ENCODE results near the gene PARP4.
"Not testable (repeated sequence)": the region's sequence is repeated elsewhere in the genome, so short reads cannot be mapped to it uniquely, and the experiment has no call there.

Gene PARP4

DNA sequence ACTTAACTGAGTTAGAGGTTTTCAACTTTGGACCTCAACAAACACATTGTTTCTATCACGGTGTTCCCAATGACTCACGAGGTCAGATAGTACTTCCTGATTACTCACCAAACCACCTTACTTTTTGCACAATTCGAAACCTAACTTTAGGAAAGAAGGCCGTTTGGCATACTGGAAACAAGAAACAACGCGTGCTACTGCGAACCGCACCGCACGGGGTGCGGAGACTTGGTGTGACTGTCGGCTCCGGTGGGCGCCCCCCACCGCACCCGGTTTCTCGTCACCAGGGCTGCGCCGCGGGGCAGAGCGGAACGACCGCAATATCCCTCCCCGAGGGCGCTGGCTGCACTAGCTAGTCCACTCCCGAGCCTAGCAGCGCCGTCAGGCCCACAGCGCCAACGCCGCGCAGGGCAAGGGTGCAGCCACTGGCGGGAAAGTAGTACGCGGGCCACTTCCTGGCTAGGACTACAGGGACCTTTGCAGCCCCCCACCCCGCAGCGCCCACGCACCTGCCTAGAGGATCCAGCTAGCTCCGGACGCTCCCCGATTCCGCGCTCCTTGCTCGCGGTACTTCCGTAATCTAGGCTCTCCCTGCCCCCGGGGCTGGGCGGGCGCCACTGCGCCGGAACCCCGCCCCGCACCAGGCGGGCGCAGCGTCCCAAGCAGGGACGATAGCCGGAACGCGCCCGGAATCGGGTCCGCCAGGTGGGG is at the start of gene PARP4:
TSS of gene PARP4 (minus strand) at position 582 of the 711 bp plus-strand sequence. CDS start 9,002 bp downstream, outside the sequence.
- peak; percentile 20 to 51 (median 40) for DNase-seq

DNA sequence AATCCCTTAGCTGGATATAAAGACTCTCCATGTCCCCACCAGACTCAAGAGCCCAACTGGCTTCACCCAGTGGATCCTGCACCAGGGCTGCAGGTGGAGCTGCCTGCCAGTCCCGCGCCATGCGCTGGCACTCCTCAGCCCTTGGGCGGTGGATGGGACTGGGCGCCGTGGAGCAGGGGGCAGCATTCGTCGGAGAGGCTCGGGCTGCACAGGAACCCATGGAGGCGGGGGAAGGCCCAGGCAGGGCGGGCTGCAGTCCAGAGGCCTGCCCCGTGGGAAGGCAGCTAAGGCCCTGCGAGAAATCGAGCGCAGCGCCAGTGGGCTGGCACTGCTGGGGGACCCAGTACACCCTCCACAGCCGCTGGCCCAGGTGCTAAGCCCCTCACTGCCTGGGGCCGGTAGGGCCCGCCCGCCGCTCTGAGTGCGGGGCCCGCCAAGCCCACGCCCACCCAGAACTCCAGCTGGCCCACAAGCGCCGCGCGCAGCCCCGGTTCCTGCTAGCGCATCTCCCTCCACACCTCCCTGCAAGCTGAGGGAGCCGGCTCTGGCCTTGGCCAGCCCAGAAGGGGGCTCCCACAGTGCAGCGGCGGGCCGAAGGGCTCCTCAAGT is 48.1 kb upstream of the PARP4 start:
- not testable (repeated sequence) for DNase-seq

DNA sequence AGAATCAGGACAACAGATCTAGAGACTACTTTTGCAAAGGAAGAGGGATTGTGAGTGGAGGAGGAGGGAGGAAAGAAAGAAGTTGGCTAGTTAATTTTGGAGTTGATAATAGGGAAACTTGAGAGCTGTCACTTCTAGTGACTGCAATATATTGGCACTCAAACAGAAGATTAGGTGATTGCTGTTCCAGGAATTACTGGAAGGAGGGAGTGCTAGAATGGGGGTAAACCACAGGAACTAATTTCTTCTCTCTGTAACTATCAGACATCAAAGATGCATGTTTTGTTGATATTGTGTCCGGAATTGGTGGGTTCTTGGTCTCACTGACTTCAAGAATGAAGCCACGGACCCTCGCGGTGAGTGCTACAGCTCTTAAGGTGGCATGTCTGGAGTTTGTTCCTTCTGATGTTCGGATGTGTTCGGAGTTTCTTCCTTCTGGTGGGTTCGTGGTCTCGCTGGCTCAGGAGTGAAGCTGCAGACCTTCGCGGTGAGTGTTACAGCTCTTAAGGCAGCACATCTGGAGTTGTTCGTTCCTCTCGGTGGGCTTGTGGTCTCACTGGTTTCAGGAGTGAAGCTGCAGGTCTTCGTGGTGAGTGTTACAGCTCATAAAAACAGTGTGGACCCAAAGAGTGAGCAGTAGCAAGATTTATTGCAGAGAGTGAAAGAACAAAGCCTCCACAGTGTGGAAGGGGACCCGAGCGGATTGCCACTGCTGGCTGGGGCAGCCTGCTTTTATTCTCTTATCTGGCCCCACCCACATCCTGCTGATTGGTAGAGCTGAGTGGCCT is 47.0 kb upstream of the PARP4 start:
- DNase-seq = not testable (repeated sequence)

DNA sequence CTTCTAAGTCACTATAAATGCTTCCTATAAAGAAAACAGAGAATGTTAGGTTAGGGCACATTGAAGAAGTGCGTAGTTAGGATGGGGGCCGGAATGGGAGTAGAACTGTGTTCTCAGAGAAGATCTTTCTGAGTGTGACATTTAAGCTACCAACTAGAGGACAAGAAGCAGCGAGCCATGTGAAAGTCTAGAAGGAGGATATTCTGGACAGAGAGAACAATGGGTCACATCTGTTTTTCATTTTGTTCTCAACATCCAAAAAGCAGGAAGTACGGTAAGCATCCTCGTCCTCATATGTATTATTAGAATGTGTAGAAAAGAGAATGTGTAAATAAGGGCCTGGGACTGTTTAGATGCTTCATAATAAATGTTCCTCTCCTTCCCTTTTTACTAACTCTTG is 44.5 kb upstream of the PARP4 start:
- no peak for DNase-seq

DNA sequence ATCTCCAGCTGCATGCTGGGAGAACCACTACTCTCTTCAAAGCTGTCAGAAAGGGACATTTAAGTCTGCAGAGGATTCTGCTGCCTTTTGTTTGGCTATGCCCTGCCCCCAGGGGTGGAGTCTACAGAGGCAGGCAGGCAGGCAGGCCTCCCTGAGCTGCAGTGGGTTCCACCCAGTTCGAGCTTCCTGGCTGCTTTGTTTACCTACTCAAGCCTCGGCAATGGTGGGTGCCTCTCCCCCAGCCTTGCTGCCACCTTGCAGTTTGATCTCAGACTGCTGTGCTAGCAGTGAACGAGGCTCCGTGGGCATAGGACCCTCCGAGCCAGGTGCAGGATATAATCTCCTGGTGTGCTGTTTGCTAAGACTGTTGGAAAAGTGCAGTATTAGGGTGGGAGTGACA is 41.3 kb upstream of the PARP4 start:
- DNase-seq = not testable (repeated sequence)

DNA sequence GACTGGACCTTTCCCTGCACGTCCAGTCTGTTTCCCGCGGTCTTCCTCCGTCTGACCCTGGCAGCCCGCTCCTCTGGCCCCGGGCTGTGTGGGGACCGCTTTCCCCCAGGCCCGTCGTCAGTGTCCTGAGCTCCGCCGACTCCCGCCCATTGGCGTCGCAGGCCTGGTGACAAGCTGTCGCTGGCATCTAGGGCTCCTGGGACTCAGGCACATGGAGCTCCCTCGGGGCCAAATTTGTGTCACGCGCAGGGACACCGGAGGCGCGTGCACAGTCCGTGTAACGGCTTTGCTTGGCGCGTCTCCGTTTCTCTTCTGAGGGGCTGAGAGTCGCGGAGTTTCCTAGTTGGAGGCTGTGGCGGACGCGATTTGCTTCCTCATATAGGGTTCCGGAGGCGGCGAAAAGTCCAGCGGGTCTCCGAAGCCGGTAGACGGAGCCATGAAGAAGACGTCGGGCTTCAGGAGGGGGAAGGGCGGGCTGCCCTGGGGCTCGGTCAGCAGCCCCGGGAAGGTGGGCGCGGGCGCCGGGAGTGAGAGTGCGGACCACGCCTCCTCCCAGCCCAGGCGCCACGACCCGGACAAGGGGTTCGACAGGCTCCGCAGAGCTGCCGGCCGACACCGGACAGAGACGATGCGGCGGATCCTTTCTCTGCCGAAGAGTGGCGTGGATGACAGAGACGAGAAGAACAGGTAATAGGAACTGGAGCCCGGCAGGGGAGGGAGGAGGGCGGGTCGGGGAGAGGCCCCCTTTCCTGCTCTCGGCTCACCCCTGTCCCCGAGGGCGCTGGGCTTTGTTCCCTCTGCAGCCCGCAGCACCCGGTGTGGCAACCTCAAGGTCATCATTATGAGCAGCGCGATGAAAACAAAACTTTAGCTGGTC is 29.1 kb upstream of the PARP4 start:
- not testable (repeated sequence) for DNase-seq

DNA sequence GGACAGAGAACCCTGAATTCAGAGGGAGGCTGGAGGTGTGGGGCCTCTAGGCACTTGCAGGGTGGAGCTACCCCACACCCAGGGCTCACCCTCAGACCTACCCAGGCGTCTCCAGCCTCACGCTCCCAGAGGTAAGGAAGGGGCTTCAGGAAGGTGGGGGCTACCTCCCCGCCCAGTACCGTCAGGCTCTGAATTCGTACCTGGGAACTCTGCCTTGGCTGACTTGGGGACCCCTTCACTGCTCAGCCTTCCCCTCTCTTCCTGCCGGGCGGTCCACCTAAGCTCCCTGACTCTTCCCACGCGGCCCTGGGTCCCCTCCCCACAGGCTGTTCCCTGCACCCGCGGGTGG is 28.5 kb upstream of the PARP4 start:
- DNase-seq = no peak

DNA sequence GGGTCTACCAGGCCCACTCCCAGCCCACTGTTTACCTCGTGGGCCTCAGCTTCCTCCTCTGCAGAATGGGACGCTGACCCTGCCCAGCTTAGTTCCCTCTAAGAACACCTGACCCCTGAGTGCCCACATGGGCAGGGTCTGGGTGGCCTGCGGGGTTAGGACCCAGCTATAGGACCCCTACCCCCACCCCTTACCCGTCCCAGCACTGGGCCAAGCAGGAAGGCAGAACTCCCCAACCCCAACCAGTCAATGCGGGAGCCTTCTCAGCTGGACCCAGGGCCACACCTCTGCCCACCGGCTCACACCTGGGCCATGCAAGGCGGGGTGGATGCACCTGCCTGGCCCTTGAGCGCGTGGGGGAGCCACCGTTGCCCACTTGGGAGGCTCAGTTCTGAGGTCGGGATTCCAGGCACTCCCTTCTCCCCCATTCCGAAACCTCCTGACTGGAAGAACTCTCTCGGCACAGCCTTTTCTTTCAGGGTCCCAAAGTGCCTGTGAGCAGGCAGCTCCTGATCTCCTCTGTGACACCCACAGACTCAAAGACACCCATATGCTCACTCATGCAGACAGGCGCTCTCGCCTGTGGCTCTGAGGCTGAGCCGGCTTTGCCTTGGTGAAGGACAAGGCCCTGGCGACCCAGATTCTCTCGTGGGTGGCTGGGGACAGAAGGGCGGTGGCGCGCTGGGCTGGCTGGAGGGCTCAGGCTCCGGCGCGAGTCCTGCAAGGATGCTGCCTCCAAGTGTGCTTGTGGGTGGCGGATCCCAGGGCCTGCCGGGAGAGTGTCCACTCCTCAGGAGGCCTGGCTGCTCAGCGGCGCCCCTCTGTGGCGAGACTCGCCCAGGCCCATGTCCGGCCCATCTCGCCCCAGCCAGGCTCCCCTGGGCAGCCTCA is 27.9 kb upstream of the PARP4 start:
- DNase-seq = no peak

DNA sequence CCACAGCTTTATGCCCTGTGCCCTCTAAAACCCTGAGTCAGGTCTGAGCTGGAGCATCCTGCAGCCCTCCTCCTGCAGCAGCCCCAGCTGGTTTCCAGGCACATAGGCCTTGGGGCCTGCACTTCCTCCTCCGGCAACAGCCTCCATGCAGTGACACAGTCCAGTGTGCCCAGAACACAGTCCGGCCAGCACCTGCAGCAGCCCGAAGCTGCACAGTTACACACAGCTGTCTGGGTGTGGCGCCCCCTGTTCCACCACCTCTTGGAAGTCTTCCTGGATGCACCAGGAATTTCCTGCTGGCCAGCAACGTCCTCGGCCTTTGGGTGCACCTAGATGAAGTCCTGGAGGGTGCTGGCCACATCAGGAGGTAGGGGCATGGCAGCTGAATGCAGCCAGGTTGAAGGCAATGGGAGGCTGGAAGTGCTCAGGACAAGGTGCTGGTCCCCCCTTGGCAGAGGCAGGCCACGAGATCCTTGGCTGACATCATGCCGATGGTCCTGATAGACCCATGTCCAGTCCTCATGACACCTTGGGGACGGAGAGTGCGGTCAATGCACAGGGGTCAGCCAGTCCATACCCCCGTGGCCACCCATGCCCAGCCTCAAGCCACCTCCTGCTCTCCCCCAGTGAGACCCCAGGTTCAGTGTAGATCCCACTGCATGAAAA is 27.1 kb upstream of the PARP4 start:
- DNase-seq = no peak

DNA sequence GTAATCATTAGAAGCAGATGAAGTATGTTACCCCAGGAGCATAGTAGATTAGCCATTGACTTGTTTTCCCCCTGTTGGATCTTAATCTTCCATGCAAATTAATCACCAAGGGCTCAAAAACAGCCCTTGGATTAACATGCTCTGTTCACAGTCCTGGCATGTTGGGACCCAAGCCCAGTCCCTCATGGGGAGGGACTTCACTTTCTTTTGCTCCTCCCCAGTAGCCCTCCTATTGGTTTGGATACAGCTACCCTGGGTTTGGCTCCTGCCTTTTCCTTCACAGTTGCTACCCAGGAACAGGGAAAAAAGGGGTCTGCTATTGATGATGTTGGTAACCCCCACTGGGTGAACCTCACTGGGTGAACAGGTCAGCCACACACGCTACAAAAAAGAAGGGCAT is 16.9 kb upstream of the PARP4 start:
- no peak for DNase-seq

DNA sequence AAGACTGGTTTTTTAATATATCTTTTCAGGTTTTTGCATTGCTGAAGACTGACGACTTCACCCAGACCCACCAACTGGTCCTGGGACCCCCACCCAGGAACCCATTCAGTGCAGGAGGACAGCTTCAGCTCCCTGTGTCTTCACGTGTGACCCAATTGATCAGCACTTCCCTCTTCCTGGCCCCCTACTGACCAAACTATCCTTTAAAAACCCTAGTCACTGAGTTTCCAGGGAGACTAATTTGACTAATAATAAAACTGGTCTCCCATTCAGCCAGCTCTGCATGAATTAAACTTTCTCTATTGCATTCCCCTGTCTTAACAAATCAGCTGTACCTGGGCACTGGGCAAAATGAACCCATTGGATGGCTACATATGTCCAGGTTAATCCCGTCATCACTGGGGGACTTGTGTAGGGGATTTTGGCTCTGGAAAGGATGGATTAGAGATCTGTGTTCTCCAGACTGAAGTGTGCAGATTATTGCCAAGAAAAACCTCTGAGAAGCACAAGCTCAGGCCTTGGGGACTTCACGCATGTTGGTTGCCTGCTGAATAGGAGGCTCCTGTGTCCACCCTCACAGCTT is 16.3 kb upstream of the PARP4 start:
- DNase-seq = no peak

DNA sequence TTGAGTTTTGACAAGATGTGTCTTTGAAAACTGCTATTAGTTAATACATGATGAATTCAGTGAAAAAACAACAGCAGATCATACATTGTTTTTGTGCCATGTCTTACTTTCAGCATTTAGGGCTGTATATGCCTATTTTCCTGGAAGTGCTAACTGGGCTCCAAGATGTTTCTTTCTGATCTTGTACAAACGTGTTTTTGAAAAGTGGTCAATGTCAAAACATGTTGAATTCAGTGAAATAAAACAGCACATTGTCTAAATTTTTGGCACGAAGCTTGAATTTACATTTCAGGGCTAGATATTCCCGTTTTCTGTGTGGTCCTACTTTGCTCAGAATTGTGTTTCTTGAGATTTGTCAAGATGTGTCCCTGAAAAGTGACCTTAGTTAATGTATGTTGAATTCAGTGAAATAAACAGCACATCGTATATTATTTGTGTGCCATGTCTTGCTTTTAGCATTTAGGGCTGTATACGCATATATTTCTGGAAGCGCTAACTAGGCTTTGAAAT is 14.7 kb upstream of the PARP4 start:
- no peak for DNase-seq

DNA sequence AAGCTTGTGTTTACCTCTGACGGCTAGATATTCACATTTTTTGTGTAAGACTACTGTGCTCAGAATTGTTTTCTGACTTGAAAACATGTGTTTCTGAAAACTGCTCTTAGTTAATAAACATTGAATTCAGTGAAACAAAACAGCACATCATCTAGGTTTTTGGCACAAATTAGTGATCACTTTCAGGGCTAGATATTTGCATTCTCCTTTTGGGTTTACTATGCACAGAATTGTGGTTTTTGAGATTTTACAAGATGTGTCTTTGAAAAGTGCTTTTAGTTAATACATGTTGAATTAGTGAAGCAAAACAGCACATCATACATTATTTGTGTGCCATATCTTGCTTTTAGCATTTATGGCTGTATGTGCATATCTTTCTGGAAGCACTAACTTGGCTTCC is 8.2 kb upstream of the PARP4 start:
- no peak for DNase-seq

DNA sequence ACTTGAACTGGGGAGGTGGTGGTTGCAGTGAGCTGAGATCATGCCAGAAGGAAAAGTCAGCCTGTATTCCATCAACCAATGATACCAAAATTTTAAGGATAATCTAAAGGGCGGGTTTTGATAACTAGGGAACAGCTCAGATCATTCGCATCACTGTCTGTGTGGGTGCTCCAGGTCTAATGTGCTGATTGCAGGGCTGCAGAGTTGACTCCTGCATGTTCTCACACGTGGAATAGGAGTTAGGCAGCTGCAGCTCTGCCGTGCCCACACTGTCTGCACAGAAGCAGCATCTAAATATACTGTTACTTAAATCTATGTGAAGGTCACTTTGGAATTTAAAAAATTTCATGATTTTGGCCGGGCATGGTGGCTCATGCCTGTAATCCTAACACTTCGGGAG is 4.3 kb upstream of the PARP4 start:
- no peak for DNase-seq

DNA sequence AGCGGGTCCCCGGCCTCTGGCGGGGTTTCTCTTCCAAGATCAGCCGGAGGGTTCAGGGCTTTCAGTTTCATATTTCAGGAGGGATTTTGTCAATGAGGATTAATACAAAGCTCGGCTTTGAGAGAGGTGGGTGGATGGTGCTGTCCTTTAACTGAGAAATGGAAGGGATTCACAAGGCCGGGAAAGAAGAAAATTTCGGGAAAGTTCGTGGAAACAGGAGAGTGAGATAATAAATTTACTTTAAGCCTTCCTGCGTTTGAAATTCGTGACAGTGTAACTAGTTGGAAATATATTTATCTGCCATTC is 283 bp upstream of the PARP4 start:
- no peak for DNase-seq

DNA sequence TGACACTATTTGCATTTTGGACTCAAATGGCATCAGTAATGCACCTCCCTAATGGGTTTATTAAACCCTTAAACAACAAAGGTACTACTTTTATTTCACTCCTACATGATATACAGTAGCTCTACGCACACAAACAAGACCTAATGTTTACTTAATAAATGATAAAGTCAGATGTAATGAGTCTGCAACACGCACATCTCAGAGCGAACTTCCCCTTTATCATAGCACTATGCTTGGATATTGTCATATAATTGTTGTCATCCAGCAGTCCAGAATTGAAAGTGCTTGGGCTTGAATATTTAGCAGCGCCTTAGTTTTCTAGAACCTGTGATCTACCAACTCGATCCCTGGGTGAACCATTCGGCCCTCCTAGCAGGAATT is 772 bp downstream of the PARP4 start:
- no peak for DNase-seq

DNA sequence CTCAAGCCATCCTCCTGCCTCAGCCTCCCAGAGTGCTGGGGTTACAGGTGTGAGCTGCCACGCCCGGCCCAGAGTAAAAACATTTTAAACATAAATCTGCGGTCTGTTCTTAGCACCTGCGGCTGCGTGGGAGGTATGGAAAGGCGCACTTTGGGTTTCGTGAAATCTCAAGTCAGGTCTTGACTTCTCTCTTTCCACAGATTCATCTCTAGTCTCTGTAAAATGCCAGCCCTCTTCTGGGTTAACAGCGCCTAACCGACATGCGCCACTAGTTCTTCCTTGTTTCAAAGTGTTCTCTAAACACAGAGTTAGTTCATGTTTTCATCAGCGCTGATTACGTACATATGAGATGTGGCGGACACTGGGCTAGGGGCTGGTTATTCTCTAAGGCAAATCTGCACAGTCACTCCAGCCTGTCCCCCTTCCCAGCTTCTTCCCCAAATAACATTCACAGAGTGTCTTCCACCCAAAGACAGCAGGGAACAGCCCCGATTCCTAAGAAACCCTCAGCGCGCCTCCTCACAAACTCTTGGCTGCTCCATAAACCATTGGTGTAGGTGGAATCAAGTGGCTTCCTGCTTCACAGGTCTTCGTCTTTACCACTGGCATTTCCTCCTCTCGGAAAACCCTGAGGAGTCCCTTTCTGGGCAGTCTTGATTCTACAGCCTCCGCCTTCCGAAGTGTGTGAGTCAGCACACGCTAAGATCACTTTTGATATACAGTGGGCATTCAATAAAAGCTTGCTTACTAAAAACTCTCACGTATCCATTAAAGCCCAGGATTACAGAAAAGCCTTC is 1.4 kb downstream of the PARP4 start:
- peak in 2 of 4 experiments; percentile 10 to 36 for DNase-seq

DNA sequence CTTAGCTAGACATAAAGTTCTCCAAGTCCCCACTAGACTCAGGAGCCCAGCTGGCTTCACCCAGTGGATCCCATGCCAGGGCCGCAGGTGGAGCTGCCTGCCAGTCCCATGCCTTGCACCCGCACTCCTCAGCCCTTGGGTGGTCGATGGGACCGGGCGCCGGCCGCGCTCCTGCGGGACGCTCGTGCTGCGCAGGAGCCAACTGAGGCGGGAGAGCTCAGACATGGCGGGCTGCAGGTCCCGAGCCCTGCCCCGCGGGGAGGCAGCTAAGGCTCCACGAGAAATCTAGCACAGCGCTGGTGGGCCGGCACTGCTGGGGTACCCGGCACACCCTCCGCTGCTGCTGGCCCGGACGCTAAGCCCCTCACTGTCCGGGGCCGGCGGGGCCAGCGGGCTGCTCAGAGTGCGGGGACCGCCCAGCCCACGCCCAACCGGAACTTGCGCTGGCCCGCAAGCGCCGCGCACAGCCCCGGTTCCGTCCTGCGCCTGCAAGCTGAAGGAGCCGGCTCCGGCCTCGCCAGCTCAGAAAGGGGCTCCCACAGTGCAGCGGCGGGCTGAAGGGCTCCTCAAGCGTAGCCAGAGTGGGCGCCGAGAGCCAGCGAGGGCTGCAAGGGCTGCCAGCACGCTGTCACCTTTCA is 5.8 kb downstream of the PARP4 start:
- DNase-seq = no peak

DNA sequence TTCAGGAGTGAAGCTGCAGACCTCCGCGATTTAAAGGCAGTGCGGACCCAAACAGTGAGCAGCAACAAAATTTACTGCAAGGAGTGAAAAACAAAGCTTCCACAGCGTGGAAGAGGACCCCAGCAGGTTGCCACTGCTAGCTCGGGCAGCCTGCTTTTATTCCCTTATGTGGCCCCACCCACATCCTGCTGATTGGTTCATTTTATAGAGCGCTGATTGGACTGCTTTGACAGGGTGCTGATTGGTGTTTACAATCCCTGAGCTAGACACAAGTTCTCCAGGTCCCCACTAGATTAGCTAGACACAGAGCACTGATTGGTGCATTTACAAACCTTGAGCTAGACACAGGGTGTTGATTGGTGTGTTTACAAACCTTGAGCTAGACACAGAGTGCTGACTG is 6.3 kb downstream of the PARP4 start:
- DNase-seq = not testable (repeated sequence)

DNA sequence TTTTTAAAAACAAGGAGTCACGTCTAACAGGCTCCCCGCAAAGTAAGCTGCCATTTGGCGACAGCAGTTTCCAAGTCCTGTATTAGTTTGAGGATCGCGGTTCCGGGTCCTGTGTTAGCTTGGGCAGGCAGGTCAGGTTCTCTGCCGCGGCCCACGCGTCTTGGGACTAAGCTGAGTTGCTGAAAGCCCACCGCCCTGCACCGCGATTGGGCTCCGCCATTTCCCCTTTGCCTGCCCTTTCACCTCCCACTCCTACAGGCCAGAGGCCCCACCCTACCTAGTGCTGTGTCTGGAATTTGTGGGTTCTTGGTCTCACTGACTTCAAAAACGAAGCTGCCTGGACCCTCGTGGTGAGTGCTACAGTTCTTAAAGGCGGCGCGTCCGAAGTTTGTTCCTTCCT is 6.8 kb downstream of the PARP4 start:
- no peak for DNase-seq
